ENCODE data around the gene UBR2. TPM values are rescaled to one million over a fixed set of nuclear protein-coding genes. Genes with fewer than 3 reads are reported as not detected.

Gene UBR2
- total and polyA plus RNA-seq, 2 donors (not counting 1 experiment from before 2014, with no cell fraction given): 17.9 to 34.7 TPM

- H3K4me3 ChIP-seq (replicated peaks in 1 of 4; ENCODE audit: control extremely low read depth in 1 of 4, insufficient read depth in 1 of 4, low read depth in 3 of 4, low read length in 4 of 4): no peak overlapping the region
- peak; percentile 29 to 30 for DNase-seq (ENCODE audit: low read depth in 2 of 2)
- H3K36me3 ChIP-seq (ENCODE audit: control insufficient read depth, insufficient read depth, low read length): peaks cover 9% of the 10 kb centered on the region
- peaks cover 8% of the 10 kb centered on the region for H3K4me1 ChIP-seq (ENCODE audit: control insufficient read depth, extremely low read depth, insufficient read depth, low read length)
- no peak overlapping the region for H3K4me2 ChIP-seq (ENCODE audit: extremely low read depth, insufficient read depth, low read length)
- no peaks in the 10 kb centered on the region for H3K79me2 ChIP-seq (ENCODE audit: control insufficient read depth, insufficient read depth, low read length)
- no peak overlapping the region for H3K27ac ChIP-seq (ENCODE audit: insufficient read depth, low read length)
- no peaks in the 10 kb centered on the region for H4K20me1 ChIP-seq (ENCODE audit: control insufficient read depth, extremely low read depth, insufficient read depth, low read length)
- H3K9me3 ChIP-seq (ENCODE audit: control insufficient read depth, insufficient read depth, low read depth, low read length): no peaks in the 10 kb centered on the region
- TF ChIP-seq, protein P1, sequence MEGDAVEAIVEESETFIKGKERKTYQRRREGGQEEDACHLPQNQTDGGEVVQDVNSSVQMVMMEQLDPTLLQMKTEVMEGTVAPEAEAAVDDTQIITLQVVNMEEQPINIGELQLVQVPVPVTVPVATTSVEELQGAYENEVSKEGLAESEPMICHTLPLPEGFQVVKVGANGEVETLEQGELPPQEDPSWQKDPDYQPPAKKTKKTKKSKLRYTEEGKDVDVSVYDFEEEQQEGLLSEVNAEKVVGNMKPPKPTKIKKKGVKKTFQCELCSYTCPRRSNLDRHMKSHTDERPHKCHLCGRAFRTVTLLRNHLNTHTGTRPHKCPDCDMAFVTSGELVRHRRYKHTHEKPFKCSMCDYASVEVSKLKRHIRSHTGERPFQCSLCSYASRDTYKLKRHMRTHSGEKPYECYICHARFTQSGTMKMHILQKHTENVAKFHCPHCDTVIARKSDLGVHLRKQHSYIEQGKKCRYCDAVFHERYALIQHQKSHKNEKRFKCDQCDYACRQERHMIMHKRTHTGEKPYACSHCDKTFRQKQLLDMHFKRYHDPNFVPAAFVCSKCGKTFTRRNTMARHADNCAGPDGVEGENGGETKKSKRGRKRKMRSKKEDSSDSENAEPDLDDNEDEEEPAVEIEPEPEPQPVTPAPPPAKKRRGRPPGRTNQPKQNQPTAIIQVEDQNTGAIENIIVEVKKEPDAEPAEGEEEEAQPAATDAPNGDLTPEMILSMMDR (conservative IDR thresholded peaks at IDR 0.05 in 1 of 2, IDR thresholded peaks at IDR 0.05 in 1 of 2; ENCODE audit: low read depth in 1 of 2, low read length in 2 of 2): no peak
- no peak for TF ChIP-seq EZH2 (IDR thresholded peaks at IDR 0.05; ENCODE audit: low read length, missing control alignments)
- H3K27me3 ChIP-seq (ENCODE audit: control insufficient read depth, insufficient read depth, low read length): no peaks in the 10 kb centered on the region
- H3K9ac ChIP-seq (ENCODE audit: insufficient read depth, low read length): no peak overlapping the region
- no peak overlapping the region for H2AFZ ChIP-seq (ENCODE audit: low read length)
Measured at GRCh38 chr6:42690151-42690702, 126.4 kb downstream of the UBR2 start.

GRCh38 chr6:42690872-42691271 is 127.0 kb downstream of the UBR2 start:
- Histone ChIP-seq H4K20me1 (ENCODE audit: control insufficient read depth, extremely low read depth, insufficient read depth, low read length) (no peaks in the 10 kb centered on the region), H3K9me3 (ENCODE audit: control insufficient read depth, insufficient read depth, low read depth, low read length) (no peaks in the 10 kb centered on the region), H3K4me2 (ENCODE audit: extremely low read depth, insufficient read depth, low read length) (no peak overlapping the region), H3K9ac (ENCODE audit: insufficient read depth, low read length) (no peak overlapping the region), H2AFZ (ENCODE audit: low read length) (no peak overlapping the region), H3K36me3 (ENCODE audit: control insufficient read depth, insufficient read depth, low read length) (peaks cover 9% of the 10 kb centered on the region), H3K4me3 (replicated peaks in 1 of 4; ENCODE audit: control extremely low read depth in 1 of 4, insufficient read depth in 1 of 4, low read depth in 3 of 4, low read length in 4 of 4) (no peak overlapping the region), H3K27ac (ENCODE audit: insufficient read depth, low read length) (no peak overlapping the region), H3K79me2 (ENCODE audit: control insufficient read depth, insufficient read depth, low read length) (no peaks in the 10 kb centered on the region), H3K4me1 (ENCODE audit: control insufficient read depth, extremely low read depth, insufficient read depth, low read length) (peaks cover 8% of the 10 kb centered on the region), H3K27me3 (ENCODE audit: control insufficient read depth, insufficient read depth, low read length) (no peaks in the 10 kb centered on the region)
- no peak for TF ChIP-seq EZH2 (IDR thresholded peaks at IDR 0.05; ENCODE audit: low read length, missing control alignments)
- DNase-seq (ENCODE audit: low read depth in 2 of 2): no peak

DNA sequence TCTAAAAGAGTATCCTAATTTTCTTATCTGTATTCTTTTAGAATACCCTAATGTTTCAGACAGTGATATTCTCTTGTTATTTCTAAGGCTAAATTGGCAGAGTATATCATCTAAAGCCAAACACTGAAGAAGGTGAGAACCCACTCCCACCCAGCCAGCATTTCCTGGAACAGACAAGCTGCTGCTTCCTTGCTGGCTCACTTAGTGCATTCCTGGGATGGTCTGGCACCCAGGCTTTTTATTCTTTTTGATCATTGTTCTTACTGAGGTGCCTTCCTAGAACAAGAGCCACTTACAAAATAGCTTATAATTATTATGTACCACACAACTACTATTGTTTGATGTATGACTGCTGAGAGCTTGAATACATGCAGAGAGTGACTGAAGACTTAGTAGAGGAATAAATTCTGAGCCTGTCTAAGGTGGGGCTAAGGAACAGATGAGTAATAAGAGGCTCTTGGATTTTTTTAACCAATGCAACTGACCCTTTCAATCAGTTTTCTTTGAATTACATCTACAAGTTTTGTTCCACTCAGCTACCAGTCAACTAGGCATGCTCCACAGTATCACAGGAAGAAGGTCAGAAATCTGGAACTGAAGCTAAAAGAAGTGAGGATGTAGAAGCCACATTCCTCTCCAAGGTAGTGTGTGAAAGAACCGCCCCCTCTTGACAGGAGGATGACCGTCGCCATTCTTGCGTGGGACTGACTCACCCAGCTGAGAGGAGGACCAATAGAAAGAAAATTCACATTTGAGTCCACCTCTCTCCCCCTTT is 128.5 kb downstream of the UBR2 start:
- no peaks in the 10 kb centered on the region for H4K20me1 ChIP-seq (ENCODE audit: control insufficient read depth, extremely low read depth, insufficient read depth, low read length)
- H3K9ac ChIP-seq (ENCODE audit: insufficient read depth, low read length): no peak overlapping the region
- H3K79me2 ChIP-seq (ENCODE audit: control insufficient read depth, insufficient read depth, low read length): no peaks in the 10 kb centered on the region
- DNase-seq (ENCODE audit: low read depth in 2 of 2): peak; percentile 22 to 90
- no peaks in the 10 kb centered on the region for H3K27me3 ChIP-seq (ENCODE audit: control insufficient read depth, insufficient read depth, low read length)
- no peak overlapping the region for H2AFZ ChIP-seq (ENCODE audit: low read length)
- peaks cover 11% of the 10 kb centered on the region for H3K4me1 ChIP-seq (ENCODE audit: control insufficient read depth, extremely low read depth, insufficient read depth, low read length)
- H3K36me3 ChIP-seq (ENCODE audit: control insufficient read depth, insufficient read depth, low read length): peaks cover 9% of the 10 kb centered on the region
- no peak overlapping the region for H3K4me3 ChIP-seq (replicated peaks in 1 of 4; ENCODE audit: control extremely low read depth in 1 of 4, insufficient read depth in 1 of 4, low read depth in 3 of 4, low read length in 4 of 4)
- TF ChIP-seq, protein P1 (conservative IDR thresholded peaks at IDR 0.05 in 1 of 2, IDR thresholded peaks at IDR 0.05 in 1 of 2; ENCODE audit: low read depth in 1 of 2, low read length in 2 of 2): no peak
- TF ChIP-seq EZH2 (IDR thresholded peaks at IDR 0.05; ENCODE audit: low read length, missing control alignments): no peak
- H3K4me2 ChIP-seq (ENCODE audit: extremely low read depth, insufficient read depth, low read length): no peak overlapping the region
- H3K27ac ChIP-seq (ENCODE audit: insufficient read depth, low read length): peak overlapping the region; percentile 40
- H3K9me3 ChIP-seq (ENCODE audit: control insufficient read depth, insufficient read depth, low read depth, low read length): no peaks in the 10 kb centered on the region

Measured in fibroblast of lung (primary cell).